HepG2 (cell line): ENCODE data around the gene NOX3.

Experiments used
- CBX2 ChIP-seq, 2 experiments: fragments of 200-600 bp in 1 of 2; sonication (generic); formaldehyde crosslinking in 1 of 2; IDR thresholded peaks; 2 replicates each; pipeline versions ENCODE4 v1.7.0 to v1.8.1; 2018 to 2022; ENCODE audit warnings: low read depth in 2 of 2, low read length in 1 of 2, mild to moderate bottlenecking in 1 of 2, missing genetic modification reagents in 1 of 2
- CBX5 ChIP-seq: sonication (generic); formaldehyde crosslinking; IDR thresholded peaks from 2 replicates; pipeline ENCODE4 v1.4.0; 2020; ENCODE audit warnings: missing genetic modification reagents, borderline replicate concordance
- CTCF ChIP-seq: sonication (generic); formaldehyde crosslinking; IDR thresholded peaks from 2 replicates; pipeline ENCODE4 v1.5.0; 2020; ENCODE audit warnings: mild to moderate bottlenecking, missing genetic modification reagents, moderate library complexity
- ETV6 ChIP-seq: sonication (generic); formaldehyde crosslinking; conservative IDR thresholded peaks from 2 replicates; pipeline ENCODE4 v1.4.0; 2020; ENCODE audit warnings: missing genetic modification reagents
- EZH2 ChIP-seq: conservative IDR thresholded peaks from 2 replicates; pipeline ENCODE4 v1.6.1; 2012; ENCODE audit warnings: mild to moderate bottlenecking, low read depth, low read length, moderate library complexity
- KMT2B ChIP-seq: IDR thresholded peaks from 2 replicates; pipeline ENCODE4 v1.6.1; 2016; ENCODE audit warnings: missing genetic modification reagents, missing compliant biosample characterization
- SMAD3 ChIP-seq: sonication (generic); formaldehyde crosslinking; IDR thresholded peaks from 2 replicates; pipeline ENCODE4 v1.4.0; 2020; ENCODE audit warnings: missing genetic modification reagents
- TFE3 ChIP-seq: IDR thresholded peaks from 2 replicates; pipeline ENCODE4 v1.6.1; 2016

DNA sequence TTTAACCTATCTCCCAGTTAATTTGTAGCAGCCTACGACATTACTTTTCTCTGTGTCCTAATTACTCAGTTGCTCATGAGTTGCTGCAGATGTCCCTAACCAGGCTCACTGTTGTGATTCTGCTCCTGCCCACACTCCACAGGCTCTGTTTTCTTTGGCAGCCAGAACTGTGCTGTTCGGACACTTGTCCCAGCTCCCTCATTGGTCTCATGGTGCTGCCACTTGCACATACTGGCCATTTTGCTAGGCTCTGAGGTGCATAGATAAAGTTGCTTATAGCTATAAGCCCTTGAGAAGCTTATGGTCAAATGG lies 55.0 kb downstream of the NOX3 start:
- TF ChIP-seq SMAD3 (CRISPR knock-in tag) (no peak), CTCF (CRISPR knock-in tag) (no peak), CBX2 (IDR thresholded peaks at IDR 0.05; ENCODE audit: low read depth, low read length) (no peak), CBX2 (CRISPR knock-in tag; IDR thresholded peaks at IDR 0.05; ENCODE audit: low read depth) (no peak), TFE3 (CRISPR knock-in tag) (no peak), KMT2B (CRISPR knock-in tag) (no peak), EZH2 (no peak), CBX5 (CRISPR knock-in tag) (no peak), ETV6 (CRISPR knock-in tag) (no peak)
